ENCODE measurements around the gene PHF2.

The PHF2 gene

GRCh38 chr9:93590609-93591234, 14.3 kb downstream of the PHF2 start:
- TF ChIP-seq, protein P1, sequence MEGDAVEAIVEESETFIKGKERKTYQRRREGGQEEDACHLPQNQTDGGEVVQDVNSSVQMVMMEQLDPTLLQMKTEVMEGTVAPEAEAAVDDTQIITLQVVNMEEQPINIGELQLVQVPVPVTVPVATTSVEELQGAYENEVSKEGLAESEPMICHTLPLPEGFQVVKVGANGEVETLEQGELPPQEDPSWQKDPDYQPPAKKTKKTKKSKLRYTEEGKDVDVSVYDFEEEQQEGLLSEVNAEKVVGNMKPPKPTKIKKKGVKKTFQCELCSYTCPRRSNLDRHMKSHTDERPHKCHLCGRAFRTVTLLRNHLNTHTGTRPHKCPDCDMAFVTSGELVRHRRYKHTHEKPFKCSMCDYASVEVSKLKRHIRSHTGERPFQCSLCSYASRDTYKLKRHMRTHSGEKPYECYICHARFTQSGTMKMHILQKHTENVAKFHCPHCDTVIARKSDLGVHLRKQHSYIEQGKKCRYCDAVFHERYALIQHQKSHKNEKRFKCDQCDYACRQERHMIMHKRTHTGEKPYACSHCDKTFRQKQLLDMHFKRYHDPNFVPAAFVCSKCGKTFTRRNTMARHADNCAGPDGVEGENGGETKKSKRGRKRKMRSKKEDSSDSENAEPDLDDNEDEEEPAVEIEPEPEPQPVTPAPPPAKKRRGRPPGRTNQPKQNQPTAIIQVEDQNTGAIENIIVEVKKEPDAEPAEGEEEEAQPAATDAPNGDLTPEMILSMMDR (IDR thresholded peaks at IDR 0.05; ENCODE audit: low read depth, low read length): no peak
- no peak for DNase-seq
- no peaks in the 10 kb centered on the region for H3K27me3 ChIP-seq
- peaks cover 8% of the 10 kb centered on the region; the same call in 1 of the 2 replicates for H3K4me1 ChIP-seq
- H3K9me3 ChIP-seq: no peaks in the 10 kb centered on the region
- H3K36me3 ChIP-seq: no peaks in the 10 kb centered on the region
- H3K4me3 ChIP-seq (ENCODE audit: low read depth, low read length): no peak overlapping the region

- Histone ChIP-seq H3K4me1 (peaks cover 8% of the 10 kb centered on the region; the same call in 1 of the 2 replicates), H3K27me3 (no peaks in the 10 kb centered on the region), H3K36me3 (no peaks in the 10 kb centered on the region), H3K9me3 (no peaks in the 10 kb centered on the region), H3K4me3 (ENCODE audit: low read depth, low read length) (no peak overlapping the region)
- no peak for DNase-seq
- TF ChIP-seq, protein P1 (IDR thresholded peaks at IDR 0.05; ENCODE audit: low read depth, low read length): no peak
Measured at GRCh38 chr9:93591301-93592007, 15.1 kb downstream of the PHF2 start.

GRCh38 chr9:93592008-93592642, 15.7 kb downstream of the PHF2 start:
- Histone ChIP-seq H3K4me1 (peaks cover 8% of the 10 kb centered on the region; the same call in 1 of the 2 replicates), H3K27me3 (no peaks in the 10 kb centered on the region), H3K4me3 (ENCODE audit: low read depth, low read length) (no peak overlapping the region), H3K36me3 (no peaks in the 10 kb centered on the region), H3K9me3 (no peaks in the 10 kb centered on the region)
- DNase-seq: no peak
- TF ChIP-seq, protein P1 (IDR thresholded peaks at IDR 0.05; ENCODE audit: low read depth, low read length): no peak

- Histone ChIP-seq H3K9me3 (no peaks in the 10 kb centered on the region), H3K36me3 (no peaks in the 10 kb centered on the region), H3K4me3 (ENCODE audit: low read depth, low read length) (no peak overlapping the region), H3K27me3 (no peaks in the 10 kb centered on the region), H3K4me1 (peaks cover 8% of the 10 kb centered on the region; the same call in 1 of the 2 replicates)
- no peak for DNase-seq
- TF ChIP-seq, protein P1 (IDR thresholded peaks at IDR 0.05; ENCODE audit: low read depth, low read length): peak; percentile 17; the same call in 1 of the 2 replicates
Measured at GRCh38 chr9:93592643-93593021, 16.2 kb downstream of the PHF2 start.

DNA sequence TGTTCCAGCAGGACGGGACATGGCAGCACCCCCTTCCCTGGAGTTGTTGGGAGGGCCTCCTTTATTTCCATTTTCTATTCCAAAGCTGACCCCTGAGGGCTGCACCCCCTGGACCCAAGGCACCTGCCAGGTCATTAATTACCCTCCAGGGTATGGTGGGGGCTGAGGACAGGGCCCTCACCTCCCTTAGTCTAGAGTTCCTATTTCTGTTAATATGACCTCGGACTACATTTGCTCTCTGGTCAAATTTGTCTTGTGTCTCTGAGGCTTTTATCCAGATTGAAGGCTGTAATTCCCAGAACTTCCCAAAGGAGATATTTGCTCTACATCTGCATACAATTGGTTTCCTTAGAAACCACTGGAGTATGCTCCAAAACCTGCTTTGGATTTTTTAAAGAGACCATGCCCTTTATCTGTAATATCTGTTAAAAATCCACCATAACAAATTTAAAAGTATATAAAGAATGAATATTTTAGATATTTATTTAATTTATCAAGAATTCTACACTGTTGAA, 16.8 kb downstream of the PHF2 start:
- no peaks in the 10 kb centered on the region for H3K27me3 ChIP-seq
- TF ChIP-seq, protein P1 (IDR thresholded peaks at IDR 0.05; ENCODE audit: low read depth, low read length): no peak
- DNase-seq: no peak
- peaks cover 8% of the 10 kb centered on the region; the same call in 1 of the 2 replicates for H3K4me1 ChIP-seq
- H3K36me3 ChIP-seq: no peaks in the 10 kb centered on the region
- H3K9me3 ChIP-seq: no peaks in the 10 kb centered on the region
- no peak overlapping the region for H3K4me3 ChIP-seq (ENCODE audit: low read depth, low read length)
